K562 (cell line): ENCODE data around the gene N4BP2. TPM values are rescaled to one million over a fixed set of nuclear protein-coding genes. Genes with fewer than 3 reads are reported as not detected.
A peak's percentile ranks its signal among the peaks of the same experiment; 100 is the strongest.

Source experiments
- ARID3B ChIP-seq: fragments of 250-450 bp; sonication (Bioruptor Pico); IDR thresholded peaks from 2 replicates; pipeline ENCODE4 v1.4.0; 2020; ENCODE audit warnings: borderline replicate concordance
- DEAF1 ChIP-seq: fragments of 450-650 bp; formaldehyde crosslinking; IDR thresholded peaks from 2 replicates; pipeline ENCODE4 v1.4.0; 2020; ENCODE audit warnings: mild to moderate bottlenecking, moderate library complexity
- KLF13 ChIP-seq: fragments of 450-650 bp; IDR thresholded peaks from 2 replicates; pipeline ENCODE4 v1.6.1; 2016; ENCODE audit warnings: missing genetic modification characterization, low read depth, mild to moderate bottlenecking, missing compliant biosample characterization, moderate library complexity, borderline replicate concordance
- NCOA1 ChIP-seq: fragments of 450-650 bp; IDR thresholded peaks from 2 replicates; pipeline ENCODE4 v1.6.1; 2016; ENCODE audit warnings: low read depth
- NEUROD1 ChIP-seq: fragments of 150-350 bp; IDR thresholded peaks from 2 replicates; pipeline ENCODE4 v1.6.1; 2014; ENCODE audit warnings: borderline replicate concordance, low read length, low read depth; ENCODE audit not compliant: partially characterized antibody
- NR4A1 ChIP-seq, 2 experiments: fragments of 250-450 bp in 1 of 2; fragments of 450-650 bp in 1 of 2; sonication (Bioruptor Pico) in 1 of 2; IDR thresholded peaks; 2 replicates each; pipeline versions ENCODE4 v1.4.0 to v1.6.1; 2016 to 2020; ENCODE audit warnings: mild to moderate bottlenecking in 2 of 2, missing compliant biosample characterization in 1 of 2, missing genetic modification characterization in 1 of 2, moderate library complexity in 1 of 2
- PTBP1 ChIP-seq: fragments of 200-400 bp; formaldehyde crosslinking; IDR thresholded peaks from 2 replicates; pipeline ENCODE4 v1.6.1; 2017; ENCODE audit warnings: low read depth, low read length
- THRAP3 ChIP-seq: fragments of 450-650 bp; IDR thresholded peaks from 2 replicates; pipeline ENCODE4 v1.6.1; 2016; ENCODE audit warnings: mild to moderate bottlenecking, inconsistent platforms, borderline replicate concordance
- TSHZ1 ChIP-seq: fragments of 250-450 bp; sonication (Bioruptor Pico); IDR thresholded peaks from 2 replicates; pipeline ENCODE4 v1.4.0; 2020; ENCODE audit warnings: mild to moderate bottlenecking, moderate library complexity
- ZC3H8 ChIP-seq: fragments of 450-650 bp; IDR thresholded peaks from 2 replicates; pipeline ENCODE4 v1.6.1; 2017
- ZFP91 ChIP-seq: sonication (generic); formaldehyde crosslinking; IDR thresholded peaks from 2 replicates; pipeline ENCODE4 v1.8.0; 2022; ENCODE audit warnings: mild to moderate bottlenecking, missing genetic modification reagents
- ZNF174 ChIP-seq: fragments of 250-450 bp; sonication (Bioruptor Pico); IDR thresholded peaks from 2 replicates; pipeline ENCODE4 v1.4.0; 2020; ENCODE audit warnings: mild to moderate bottlenecking
- polyA plus RNA-seq, 8 experiments: library from polyadenylated mRNA; depleted of rRNA in 4 of 8; stranded (reverse) in 5 of 8; unstranded in 3 of 8; fragments of >200 nt; fragmentation: Nextera tagmentation in 2 of 8; fragmentation: Illumina TruSeq in 1 of 8; extraction: Ambion mirVana in 2 of 8; extraction: Trizol in 1 of 8; gene quantifications; 2 replicates each; pipeline versions ENCODE4 v1.2.1 to v1.2.3, GENCODE V29; 2011 to 2014; ENCODE audit warnings: inconsistent platforms in 1 of 8, missing spikeins in 1 of 8
- total RNA-seq, 7 experiments: library from RNA; depleted of rRNA in 6 of 7; stranded (reverse); fragments of >200 nt in 6 of 7; fragmentation: Illumina TruSeq in 2 of 7; extraction: Trizol in 2 of 7; gene quantifications; 2 replicates each; pipeline versions ENCODE4 v1.2.1 to v1.2.3, GENCODE V29; 2011 to 2021; ENCODE audit warnings: low replicate concordance in 1 of 7
- TF ChIP-seq, protein P1 (sequence below): sonication (generic); formaldehyde crosslinking; IDR thresholded peaks from 2 replicates; pipeline ENCODE4 v1.8.1; 2023; ENCODE audit warnings: mild to moderate bottlenecking, missing genetic modification reagents

The N4BP2 gene
- total and polyA plus RNA-seq, 9 of the 15 experiments (the other 6 are each of a cell fraction or from before 2014, with no cell fraction given) = 2.7 to 12.6 (median 7.6) TPM

- TF ChIP-seq TSHZ1 (CRISPR knock-in tag) (no peak), NEUROD1 (no peak), NCOA1 (no peak), THRAP3 (no peak), ARID3B (CRISPR knock-in tag) (no peak), DEAF1 (CRISPR knock-in tag) (0 out of 2 replicates have a peak, but pooled peaks have one; percentile 7), ZFP91 (CRISPR knock-in tag) (no peak), ZNF174 (CRISPR knock-in tag) (0 out of 2 replicates have a peak, but pooled peaks have one; percentile 47), PTBP1 (no peak), NR4A1 (CRISPR knock-in tag; IDR thresholded peaks at IDR 0.05) (no peak), NR4A1 (tag; IDR thresholded peaks at IDR 0.05) (no peak), KLF13 (no peak), ZC3H8 (no peak)
- TF ChIP-seq, protein P1, sequence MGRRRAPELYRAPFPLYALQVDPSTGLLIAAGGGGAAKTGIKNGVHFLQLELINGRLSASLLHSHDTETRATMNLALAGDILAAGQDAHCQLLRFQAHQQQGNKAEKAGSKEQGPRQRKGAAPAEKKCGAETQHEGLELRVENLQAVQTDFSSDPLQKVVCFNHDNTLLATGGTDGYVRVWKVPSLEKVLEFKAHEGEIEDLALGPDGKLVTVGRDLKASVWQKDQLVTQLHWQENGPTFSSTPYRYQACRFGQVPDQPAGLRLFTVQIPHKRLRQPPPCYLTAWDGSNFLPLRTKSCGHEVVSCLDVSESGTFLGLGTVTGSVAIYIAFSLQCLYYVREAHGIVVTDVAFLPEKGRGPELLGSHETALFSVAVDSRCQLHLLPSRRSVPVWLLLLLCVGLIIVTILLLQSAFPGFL (CRISPR knock-in tag) = no peak
These were observed 149.8 kb downstream of the N4BP2 start (continued) for GRCh38 chr4:40206426-40206825.
